Measurements from ENCODE around the gene LRP4. TPM values are rescaled to one million over a fixed set of nuclear protein-coding genes. Genes with fewer than 3 reads are reported as not detected.

Gene LRP4
- polyA plus RNA-seq, 1 donor (not counting 4 experiments of a cell fraction or from before 2014, with no cell fraction given): 3.4 TPM

- peaks cover 3 to 12% of the 10 kb centered on the region in 2 experiments for H3K36me3 ChIP-seq (ENCODE audit: control insufficient read depth in 2 of 2, extremely low read depth in 1 of 2, insufficient read depth in 2 of 2, low read length in 2 of 2)
- no peaks in the 10 kb centered on the region for H3K9me3 ChIP-seq (ENCODE audit: control insufficient read depth, low read depth, low read length)
These were observed 27.7 kb downstream of the LRP4 start for GRCh38 chr11:46890665-46891064.

GRCh38 chr11:46889689-46890475 lies 28.5 kb downstream of the LRP4 start:
- no peaks in the 10 kb centered on the region for H3K4me1 ChIP-seq (ENCODE audit: control insufficient read depth, extremely low read depth, insufficient read depth, low read length)
- H3K4me2 ChIP-seq (ENCODE audit: control insufficient read depth, extremely low read depth, insufficient read depth, low read depth, low read length): no peak overlapping the region
- H2AFZ ChIP-seq (ENCODE audit: control insufficient read depth, low read length): no peak overlapping the region
- no peaks in the 10 kb centered on the region for H4K20me1 ChIP-seq (ENCODE audit: control insufficient read depth, extremely low read depth, insufficient read depth, low read length)
- FAIRE-seq: peak; percentile 82
- TF ChIP-seq EZH2 (IDR thresholded peaks at IDR 0.05; ENCODE audit: low read length) (no peak), CTCF (optimal IDR thresholded peaks at IDR 0.05 in 1 of 3, IDR thresholded peaks at IDR 0.05 in 1 of 3, conservative IDR thresholded peaks at IDR 0.05 in 1 of 3; ENCODE audit: extremely low read depth in 1 of 3, insufficient read depth in 2 of 3, low read length in 3 of 3) (peak; percentile 81 to 93 (median 89))
- H3K9ac ChIP-seq (ENCODE audit: control insufficient read depth, extremely low read depth, insufficient read depth, low read length): no peak overlapping the region
- H3K79me2 ChIP-seq (ENCODE audit: control insufficient read depth, insufficient read depth, low read length): no peaks in the 10 kb centered on the region
- H3K4me3 ChIP-seq (ENCODE audit: control insufficient read depth in 2 of 3, extremely low read depth in 1 of 3, insufficient read depth in 2 of 3, low read depth in 1 of 3, low read length in 3 of 3): no peak overlapping the region
- H3K9me1 ChIP-seq (ENCODE audit: control insufficient read depth, extremely low read depth, insufficient read depth, low read length): no peaks in the 10 kb centered on the region
- H3K27ac ChIP-seq (ENCODE audit: control insufficient read depth, insufficient read depth, low read length): no peak overlapping the region
- no peaks in the 10 kb centered on the region for H3K9me3 ChIP-seq (ENCODE audit: control insufficient read depth, low read depth, low read length)
- DNase-seq (ENCODE audit: low read depth, low spot score): no peak
- H3K27me3 ChIP-seq (ENCODE audit: control insufficient read depth, extremely low read depth, insufficient read depth, low read length): no peaks in the 10 kb centered on the region
- peaks cover 3 to 10% of the 10 kb centered on the region in 2 experiments for H3K36me3 ChIP-seq (ENCODE audit: control insufficient read depth in 2 of 2, extremely low read depth in 1 of 2, insufficient read depth in 2 of 2, low read length in 2 of 2)
- dilution Hi-C loops (cut with MboI; ENCODE audit: extremely low pct_ligation_motif_present, low sequenced_read_pairs): no loop called here

More at GRCh38 chr11:46890665-46891064, 27.7 kb downstream of the LRP4 start:
- no peak overlapping the region for H3K9ac ChIP-seq (ENCODE audit: control insufficient read depth, extremely low read depth, insufficient read depth, low read length)
- no peaks in the 10 kb centered on the region for H4K20me1 ChIP-seq (ENCODE audit: control insufficient read depth, extremely low read depth, insufficient read depth, low read length)
- H3K9me1 ChIP-seq (ENCODE audit: control insufficient read depth, extremely low read depth, insufficient read depth, low read length): no peaks in the 10 kb centered on the region
- dilution Hi-C loops (cut with MboI; ENCODE audit: extremely low pct_ligation_motif_present, low sequenced_read_pairs): no loop called here
- FAIRE-seq (no peak), DNase-seq (ENCODE audit: low read depth, low spot score) (no peak)
- H3K27ac ChIP-seq (ENCODE audit: control insufficient read depth, insufficient read depth, low read length): no peak overlapping the region
- H3K79me2 ChIP-seq (ENCODE audit: control insufficient read depth, insufficient read depth, low read length): no peaks in the 10 kb centered on the region
- H2AFZ ChIP-seq (ENCODE audit: control insufficient read depth, low read length): no peak overlapping the region
- H3K27me3 ChIP-seq (ENCODE audit: control insufficient read depth, extremely low read depth, insufficient read depth, low read length): no peaks in the 10 kb centered on the region
- H3K4me2 ChIP-seq (ENCODE audit: control insufficient read depth, extremely low read depth, insufficient read depth, low read depth, low read length): no peak overlapping the region
- no peak for TF ChIP-seq EZH2 (IDR thresholded peaks at IDR 0.05; ENCODE audit: low read length)
- no peak for TF ChIP-seq CTCF (optimal IDR thresholded peaks at IDR 0.05 in 1 of 3, IDR thresholded peaks at IDR 0.05 in 1 of 3, conservative IDR thresholded peaks at IDR 0.05 in 1 of 3; ENCODE audit: extremely low read depth in 1 of 3, insufficient read depth in 2 of 3, low read length in 3 of 3)
- no peaks in the 10 kb centered on the region for H3K4me1 ChIP-seq (ENCODE audit: control insufficient read depth, extremely low read depth, insufficient read depth, low read length)
- no peak overlapping the region for H3K4me3 ChIP-seq (ENCODE audit: control insufficient read depth in 2 of 3, extremely low read depth in 1 of 3, insufficient read depth in 2 of 3, low read depth in 1 of 3, low read length in 3 of 3)

All from keratinocyte (primary cell).